Transverse colon (tissue), 4 donors: ENCODE measurements around the gene WNK2. TPM values are rescaled to one million over a fixed set of nuclear protein-coding genes. Genes with fewer than 3 reads are reported as not detected.
"Not testable (repeated sequence)": the region's sequence is repeated elsewhere in the genome, so short reads cannot be mapped to it uniquely, and the experiment has no call there.

Experiments
- DNase-seq: peaks from one replicate; pipeline ENCODE4 v3.0.0-alpha.2; 2019
- H3K27ac ChIP-seq, 4 donors: fragments of 200-600 bp; sonication (generic); 2 replicates each; pipeline ENCODE4 v1.5.1; 2016 to 2018; ENCODE audit warnings: inconsistent platforms in 4 of 4
- H3K27me3 ChIP-seq: fragments of 200-600 bp; sonication (generic); 2 replicates; pipeline ENCODE4 v1.5.1; 2017; ENCODE audit warnings: inconsistent platforms
- H3K36me3 ChIP-seq, 4 donors: fragments of 200-600 bp; sonication (generic); 2 replicates each; pipeline ENCODE4 v1.5.1; 2017 to 2019; ENCODE audit warnings: inconsistent platforms in 4 of 4
- H3K4me1 ChIP-seq, 4 donors: fragments of 200-600 bp; sonication (generic); 2 replicates each; pipeline ENCODE4 v1.5.1; 2017 to 2020; ENCODE audit warnings: inconsistent platforms in 4 of 4
- H3K4me3 ChIP-seq, 4 donors: fragments of 200-600 bp; sonication (generic); 1 replicate in 1 of 4; 2 replicates in 3 of 4; pipeline versions ENCODE4 v1.5.1 to v1.6.1; 2017 to 2019; ENCODE audit warnings: inconsistent platforms in 4 of 4
- H3K9me3 ChIP-seq, 2 donors: fragments of 200-600 bp; sonication (generic); 2 replicates each; pipeline ENCODE4 v1.5.1; 2017 to 2019; ENCODE audit warnings: inconsistent platforms in 2 of 2
- EP300 ChIP-seq: sonication (generic); formaldehyde crosslinking; IDR thresholded peaks from one replicate; pipeline ENCODE4 v1.6.1; 2017; ENCODE audit warnings: antibody characterized with exemption, low read depth
- POLR2A ChIP-seq: fragments of 450-650 bp; IDR thresholded peaks from one replicate; pipeline ENCODE4 v1.6.1; 2016; ENCODE audit warnings: antibody characterized with exemption, mild to moderate bottlenecking, moderate library complexity
- POLR2AphosphoS5 ChIP-seq, 3 donors: sonication (generic); formaldehyde crosslinking; IDR thresholded peaks; one replicate each; pipeline ENCODE4 v1.6.1; 2016; ENCODE audit warnings: antibody characterized with exemption in 3 of 3
- WGBS, 2 donors: methylation state at CpG; one replicate each; pipeline ENCODE4 v1.1.5; 2018; ENCODE audit warnings: low coverage in 1 of 2; 5-methylcytosine and 5-hydroxymethylcytosine counted together
- in situ Hi-C, 4 donors: fragments of 200-750 bp; cut with MboI; loops; one replicate each; pipeline versions ENCODE4 v1.15.0 to v1.15.1; 2017; ENCODE audit warnings: low sequenced_read_pairs in 3 of 4, low pct_ligation_motif_present in 1 of 4, low pct_unique_long_range_greater_than_20kb in 1 of 4
- intact Hi-C: fragments of 100-400 bp; cut with DNase I; formaldehyde crosslinking; loops from one replicate; pipeline ENCODE4 v1.15.1; 2023; ENCODE audit warnings: low total_unique reads
- total RNA-seq, 4 donors: library from RNA; depleted of rRNA; stranded (reverse); fragments of >200 nt; gene quantifications; one replicate each; pipeline ENCODE4 v1.1.0, GENCODE V29; 2016
- TF ChIP-seq, protein P1 (sequence below), 5 experiments: fragments of 200-600 bp in 3 of 5; fragments of 450-650 bp in 2 of 5; sonication (generic) in 3 of 5; IDR thresholded peaks; 1 replicate in 2 of 5; 2 replicates in 3 of 5; pipeline ENCODE4 v1.5.1; 2016 to 2017; ENCODE audit warnings: antibody characterized with exemption in 5 of 5, inconsistent platforms in 3 of 5, mild to moderate bottlenecking in 2 of 5, moderate library complexity in 1 of 5

The WNK2 gene
- total RNA-seq, 4 donors from 2014 or later, result 133 to 618 (median 157) TPM

- in situ Hi-C loops (no loop called here), intact Hi-C loops (no loop called here)
- Histone ChIP-seq H3K27ac (no peak overlapping the region), H3K4me1 (no peaks in the 10 kb centered on the region), H3K27me3 (no peaks in the 10 kb centered on the region), H3K9me3 (no peaks in the 10 kb centered on the region), H3K36me3 (no peaks in the 10 kb centered on the region), H3K4me3 (no peak overlapping the region)
- 83 to 94% methylated on average over 1 to 4 of the region's 4 CpGs for WGBS, 2 donors
- no peak for DNase-seq
- TF ChIP-seq, protein P1, sequence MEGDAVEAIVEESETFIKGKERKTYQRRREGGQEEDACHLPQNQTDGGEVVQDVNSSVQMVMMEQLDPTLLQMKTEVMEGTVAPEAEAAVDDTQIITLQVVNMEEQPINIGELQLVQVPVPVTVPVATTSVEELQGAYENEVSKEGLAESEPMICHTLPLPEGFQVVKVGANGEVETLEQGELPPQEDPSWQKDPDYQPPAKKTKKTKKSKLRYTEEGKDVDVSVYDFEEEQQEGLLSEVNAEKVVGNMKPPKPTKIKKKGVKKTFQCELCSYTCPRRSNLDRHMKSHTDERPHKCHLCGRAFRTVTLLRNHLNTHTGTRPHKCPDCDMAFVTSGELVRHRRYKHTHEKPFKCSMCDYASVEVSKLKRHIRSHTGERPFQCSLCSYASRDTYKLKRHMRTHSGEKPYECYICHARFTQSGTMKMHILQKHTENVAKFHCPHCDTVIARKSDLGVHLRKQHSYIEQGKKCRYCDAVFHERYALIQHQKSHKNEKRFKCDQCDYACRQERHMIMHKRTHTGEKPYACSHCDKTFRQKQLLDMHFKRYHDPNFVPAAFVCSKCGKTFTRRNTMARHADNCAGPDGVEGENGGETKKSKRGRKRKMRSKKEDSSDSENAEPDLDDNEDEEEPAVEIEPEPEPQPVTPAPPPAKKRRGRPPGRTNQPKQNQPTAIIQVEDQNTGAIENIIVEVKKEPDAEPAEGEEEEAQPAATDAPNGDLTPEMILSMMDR (IDR thresholded peaks at IDR 0.05), result no peak
- TF ChIP-seq EP300 (no peak), POLR2A (no peak), POLR2AphosphoS5 (IDR thresholded peaks at IDR 0.05) (no peak)
Measured at GRCh38 chr9:93354451-93354850, 170.5 kb downstream of the WNK2 start.

DNA sequence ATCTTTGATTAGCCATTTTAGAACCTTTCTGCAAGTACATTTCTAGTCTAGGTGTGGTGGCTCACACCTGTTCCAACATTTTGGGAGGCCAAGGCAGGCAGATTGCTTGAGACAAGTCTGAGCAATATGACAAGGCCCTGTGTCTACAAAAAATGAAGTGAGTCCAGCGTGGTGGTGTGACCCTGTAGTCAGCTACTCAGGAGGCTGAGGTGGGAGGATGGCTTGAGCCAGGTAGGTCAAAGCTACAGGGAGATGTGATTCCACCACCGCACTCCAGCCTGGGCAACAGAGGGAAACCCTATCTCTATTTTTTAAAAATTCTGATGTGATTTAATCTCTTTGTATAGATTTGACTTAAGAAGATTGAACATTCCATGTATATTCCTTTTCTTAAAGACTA, 171.9 kb downstream of the WNK2 start:
- in situ Hi-C loops (no loop called here), intact Hi-C loops (no loop called here)
- DNase-seq, result no peak
- H3K4me1 ChIP-seq, result no peaks in the 10 kb centered on the region
- no peaks in the 10 kb centered on the region for H3K27me3 ChIP-seq
- H3K36me3 ChIP-seq, result no peaks in the 10 kb centered on the region
- H3K4me3 ChIP-seq, result no peak overlapping the region
- TF ChIP-seq, protein P1 (IDR thresholded peaks at IDR 0.05), result no peak
- TF ChIP-seq EP300 (no peak), POLR2A (no peak), POLR2AphosphoS5 (IDR thresholded peaks at IDR 0.05) (no peak)
- H3K27ac ChIP-seq, result no peak overlapping the region
- H3K9me3 ChIP-seq, result peaks cover 3 to 11% of the 10 kb centered on the region in 2 donors
- WGBS, 2 donors, result 90 to 100% methylated on average over 1 to 2 of the region's 2 CpGs

- TF ChIP-seq, protein P1 (IDR thresholded peaks at IDR 0.05), result no peak
- TF ChIP-seq POLR2A, result no peak
- no peak for TF ChIP-seq EP300
- Histone ChIP-seq H3K27ac (no peak overlapping the region), H3K4me1 (no peaks in the 10 kb centered on the region), H3K4me3 (no peak overlapping the region), H3K27me3 (no peaks in the 10 kb centered on the region), H3K36me3 (no peaks in the 10 kb centered on the region), H3K9me3 (peaks cover 8 to 11% of the 10 kb centered on the region in 2 donors)
- in situ Hi-C loops, result no loop called here
- 66 to 76% methylated on average over 5 of the region's 5 CpGs for WGBS, 2 donors
- intact Hi-C loops, result no loop called here
- DNase-seq, result no peak
Measured at GRCh38 chr9:93357649-93358048, 173.7 kb downstream of the WNK2 start.

GRCh38 chr9:93359907-93360306, 176.0 kb downstream of the WNK2 start:
- H3K27me3 ChIP-seq, DNase-seq, H3K36me3 ChIP-seq, H3K27ac ChIP-seq, H3K4me3 ChIP-seq, in situ Hi-C loops, H3K4me1 ChIP-seq, intact Hi-C loops: not testable (repeated sequence)
- H3K9me3 ChIP-seq, result peaks cover 8 to 11% of the 10 kb centered on the region in 2 donors
- 80 to 88% methylated on average over 8 of the region's 8 CpGs for WGBS, 2 donors

- intact Hi-C loops (no loop called here), in situ Hi-C loops (no loop called here)
- 64 to 66% methylated on average over 3 of the region's 3 CpGs for WGBS, 2 donors
- H3K27ac ChIP-seq, result no peak overlapping the region
- H3K27me3 ChIP-seq, result no peaks in the 10 kb centered on the region
- peaks cover 8 to 11% of the 10 kb centered on the region in 2 donors for H3K9me3 ChIP-seq
- no peak overlapping the region for H3K4me3 ChIP-seq
- TF ChIP-seq POLR2AphosphoS5 (IDR thresholded peaks at IDR 0.05) (no peak), POLR2A (no peak), EP300 (no peak)
- TF ChIP-seq, protein P1 (IDR thresholded peaks at IDR 0.05), result no peak
- no peaks in the 10 kb centered on the region for H3K36me3 ChIP-seq
- H3K4me1 ChIP-seq, result no peaks in the 10 kb centered on the region
- DNase-seq, result no peak
Measured at GRCh38 chr9:93361995-93362394, 178.1 kb downstream of the WNK2 start.
